ENCODE results near the gene PIK3R5. TPM values are rescaled to one million over a fixed set of nuclear protein-coding genes. Genes with fewer than 3 reads are reported as not detected.

Gene PIK3R5
- total RNA-seq, 1 donor from 2014 or later = not detected

- DNase-seq (ENCODE audit: low read depth) = no peak
Measured at GRCh38 chr17:8879410-8879809, 86.1 kb downstream of the PIK3R5 start.

GRCh38 chr17:8877984-8878383 lies 87.5 kb downstream of the PIK3R5 start:
- DNase-seq (ENCODE audit: low read depth) = no peak

- DNase-seq (ENCODE audit: low read depth) = no peak
Measured at GRCh38 chr17:8875957-8876356, 89.5 kb downstream of the PIK3R5 start.

- DNase-seq (ENCODE audit: low read depth) = no peak
Measured at GRCh38 chr17:8875436-8875835, 90.1 kb downstream of the PIK3R5 start.

- no peak for DNase-seq (ENCODE audit: low read depth)
Measured at GRCh38 chr17:8873801-8874715, 91.4 kb downstream of the PIK3R5 start.

GRCh38 chr17:8872705-8873435 lies 92.6 kb downstream of the PIK3R5 start:
- DNase-seq (ENCODE audit: low read depth) = no peak

- no peak for DNase-seq (ENCODE audit: low read depth)
Measured at GRCh38 chr17:8872036-8872704, 93.3 kb downstream of the PIK3R5 start.

GRCh38 chr17:8871081-8871581 lies 94.4 kb downstream of the PIK3R5 start:
- DNase-seq (ENCODE audit: low read depth) = no peak

- no peak for DNase-seq (ENCODE audit: low read depth)
Measured at GRCh38 chr17:8870406-8871040, 95.0 kb downstream of the PIK3R5 start.

GRCh38 chr17:8869114-8869815 lies 96.2 kb downstream of the PIK3R5 start:
- no peak for DNase-seq (ENCODE audit: low read depth)

GRCh38 chr17:8868529-8868951 lies 97.0 kb downstream of the PIK3R5 start:
- DNase-seq (ENCODE audit: low read depth) = no peak

GRCh38 chr17:8868092-8868491 lies 97.4 kb downstream of the PIK3R5 start:
- DNase-seq (ENCODE audit: low read depth) = no peak

- DNase-seq (ENCODE audit: low read depth) = no peak
Measured at GRCh38 chr17:8867361-8867981, 98.0 kb downstream of the PIK3R5 start, which contains the start of gene PIK3R6. PIK3R6 (minus strand) TSS chr17:8867674; CDS start chr17:8849794, 17,880 bp downstream.

- DNase-seq (ENCODE audit: low read depth) = no peak
Measured at GRCh38 chr17:8865811-8866210, 99.7 kb downstream of the PIK3R5 start.

- no peak for DNase-seq (ENCODE audit: low read depth)
Measured at GRCh38 chr17:8865385-8865784, 100.1 kb downstream of the PIK3R5 start.

- no peak for DNase-seq (ENCODE audit: low read depth)
Measured at GRCh38 chr17:8862213-8863056, 103.1 kb downstream of the PIK3R5 start.

- DNase-seq (ENCODE audit: low read depth) = no peak
Measured at GRCh38 chr17:8861495-8862181, 103.9 kb downstream of the PIK3R5 start.

GRCh38 chr17:8859804-8860430 lies 105.6 kb downstream of the PIK3R5 start:
- no peak for DNase-seq (ENCODE audit: low read depth)

All from renal cortical epithelial cell (primary cell).